Suprapubic skin (tissue), 3 donors: ENCODE data around the gene AP2S1.
"Not testable (repeated sequence)": the region's sequence is repeated elsewhere in the genome, so short reads cannot be mapped to it uniquely, and the experiment has no call there.

Experiments used
- CTCF ChIP-seq, 2 donors: fragments of 200-600 bp in 1 of 2; fragments of 450-650 bp in 1 of 2; sonication (generic) in 1 of 2; IDR thresholded peaks; one replicate each; pipeline ENCODE4 v1.5.1; 2016 to 2019; ENCODE audit warnings: antibody characterized with exemption in 2 of 2, mild to moderate bottlenecking in 1 of 2, moderate library complexity in 1 of 2
- POLR2A ChIP-seq, 2 donors: fragments of 450-650 bp; IDR thresholded peaks; one replicate each; pipeline ENCODE4 v1.6.1; 2017; ENCODE audit warnings: antibody characterized with exemption in 2 of 2, mild to moderate bottlenecking in 2 of 2, moderate library complexity in 2 of 2

- not testable (repeated sequence) for TF ChIP-seq CTCF, POLR2A (IDR thresholded peaks at IDR 0.05)
Measured at GRCh38 chr19:46882751-46883150, 32.1 kb upstream of the AP2S1 start.
